ENCODE measurements around the gene BRINP3. TPM values are rescaled to one million over a fixed set of nuclear protein-coding genes. Genes with fewer than 3 reads are reported as not detected.

Gene BRINP3
- total RNA-seq, 1 donor from 2014 or later, result 0.77 TPM

GRCh38 chr1:190367200-190367599, 110.5 kb downstream of the BRINP3 start:
- DNase-seq (ENCODE audit: low read depth, low spot score), result no peak
- H3K27me3 Mint-ChIP-seq (ENCODE audit: low read depth), result no peaks in the 10 kb centered on the region
- TF ChIP-seq CTCF (conservative IDR thresholded peaks at IDR 0.05), result no peak
- H3K27ac Mint-ChIP-seq (ENCODE audit: unreplicated experiment), result no peak overlapping the region
- peaks cover 2% of the 10 kb centered on the region for H3K36me3 Mint-ChIP-seq (ENCODE audit: low read depth)
- no peak overlapping the region for H3K4me3 Mint-ChIP-seq
- H3K9me3 Mint-ChIP-seq, result peaks cover 15% of the 10 kb centered on the region
- no peaks in the 10 kb centered on the region for H3K4me1 Mint-ChIP-seq

GRCh38 chr1:190365283-190365682, 112.4 kb downstream of the BRINP3 start:
- no peak for DNase-seq (ENCODE audit: low read depth, low spot score)
- H3K4me3 Mint-ChIP-seq, result no peak overlapping the region
- no peak for TF ChIP-seq CTCF (conservative IDR thresholded peaks at IDR 0.05)
- no peak overlapping the region for H3K27ac Mint-ChIP-seq (ENCODE audit: unreplicated experiment)
- H3K36me3 Mint-ChIP-seq (ENCODE audit: low read depth), result peaks cover 2% of the 10 kb centered on the region
- H3K9me3 Mint-ChIP-seq, result peaks cover 15% of the 10 kb centered on the region
- H3K4me1 Mint-ChIP-seq, result no peaks in the 10 kb centered on the region
- H3K27me3 Mint-ChIP-seq (ENCODE audit: low read depth), result no peaks in the 10 kb centered on the region

GRCh38 chr1:190353538-190354101, 124.0 kb downstream of the BRINP3 start:
- peaks cover 7% of the 10 kb centered on the region for H3K4me1 Mint-ChIP-seq
- no peak for TF ChIP-seq CTCF (conservative IDR thresholded peaks at IDR 0.05)
- H3K9me3 Mint-ChIP-seq, result no peaks in the 10 kb centered on the region
- H3K36me3 Mint-ChIP-seq (ENCODE audit: low read depth), result no peaks in the 10 kb centered on the region
- H3K27ac Mint-ChIP-seq (ENCODE audit: unreplicated experiment), result no peak overlapping the region
- DNase-seq (ENCODE audit: low read depth, low spot score), result no peak
- H3K4me3 Mint-ChIP-seq, result no peak overlapping the region
- peaks cover 14% of the 10 kb centered on the region for H3K27me3 Mint-ChIP-seq (ENCODE audit: low read depth)

- Mint-ChIP-seq H3K27me3 (ENCODE audit: low read depth) (peaks cover 18% of the 10 kb centered on the region), H3K9me3 (no peaks in the 10 kb centered on the region), H3K4me3 (no peak overlapping the region), H3K27ac (ENCODE audit: unreplicated experiment) (no peak overlapping the region), H3K4me1 (no peaks in the 10 kb centered on the region), H3K36me3 (ENCODE audit: low read depth) (no peaks in the 10 kb centered on the region)
- no peak for TF ChIP-seq CTCF (conservative IDR thresholded peaks at IDR 0.05)
- DNase-seq (ENCODE audit: low read depth, low spot score), result no peak
Measured at GRCh38 chr1:190344454-190344853, 133.2 kb downstream of the BRINP3 start.

- no peak for DNase-seq (ENCODE audit: low read depth, low spot score)
- H3K4me1 Mint-ChIP-seq, result no peaks in the 10 kb centered on the region
- no peaks in the 10 kb centered on the region for H3K9me3 Mint-ChIP-seq
- TF ChIP-seq CTCF (conservative IDR thresholded peaks at IDR 0.05), result no peak
- no peak overlapping the region for H3K27ac Mint-ChIP-seq (ENCODE audit: unreplicated experiment)
- no peaks in the 10 kb centered on the region for H3K36me3 Mint-ChIP-seq (ENCODE audit: low read depth)
- H3K27me3 Mint-ChIP-seq (ENCODE audit: low read depth), result peaks cover 21% of the 10 kb centered on the region
- H3K4me3 Mint-ChIP-seq, result no peak overlapping the region
Measured at GRCh38 chr1:190338829-190339228, 138.8 kb downstream of the BRINP3 start.

Measured in neural crest cell (in vitro differentiated cells).